H1 (cell line): ENCODE data around the gene QRICH2. TPM values are rescaled to one million over a fixed set of nuclear protein-coding genes. Genes with fewer than 3 reads are reported as not detected.

Experiments used
- CTCF ChIA-PET: fragments of 300-600 bp; sonication (Branson Sonifier 250); formaldehyde crosslinking; loops from one replicate; lab custom pipeline; 2021; ENCODE audit not compliant: partially characterized antibody; lab: Charles Lee
- POLR2A ChIA-PET: fragments of 300-600 bp; sonication (Branson Sonifier 250); formaldehyde crosslinking; loops from one replicate; lab custom pipeline; 2021; ENCODE audit warnings: inconsistent platforms; ENCODE audit not compliant: partially characterized antibody; lab: Charles Lee
- DNase-seq, 2 experiments: peaks; one replicate each; pipeline versions ENCODE4 v3.0.0 to v3.0.0-alpha.2; 2010 to 2022; ENCODE audit warnings: low spot score in 2 of 2, low read depth in 1 of 2, mixed read lengths in 1 of 2
- FAIRE-seq: peaks from 2 replicates; lab custom pipeline; 2011; peaks lifted over from hg19 to GRCh38; lab: Jason Lieb, UNC
- H2AFZ ChIP-seq: 2 replicates; pipeline ENCODE4 v1.8.1; 2012; ENCODE audit warnings: low read length, inconsistent platforms
- H2AK5ac ChIP-seq: 2 replicates; pipeline ENCODE4 v1.6.1; 2013; ENCODE audit warnings: low read depth, low read length
- H2BK120ac ChIP-seq: replicated peaks from 2 replicates; pipeline ENCODE3; 2013; ENCODE audit warnings: low read depth, low read length, inconsistent platforms
- H2BK12ac ChIP-seq: 2 replicates; pipeline ENCODE4 v1.6.1; 2013; ENCODE audit warnings: low read depth, low read length
- H2BK15ac ChIP-seq: 2 replicates; pipeline ENCODE4 v1.6.1; 2013; ENCODE audit warnings: low read length
- H2BK20ac ChIP-seq: 2 replicates; pipeline ENCODE4 v1.6.1; 2013; ENCODE audit warnings: low read length
- H2BK5ac ChIP-seq: 2 replicates; pipeline ENCODE4 v1.6.1; 2013; ENCODE audit warnings: low read depth, low read length
- H3K14ac ChIP-seq: 2 replicates; pipeline ENCODE4 v1.6.1; 2013; ENCODE audit warnings: inconsistent platforms; ENCODE audit not compliant: insufficient read length
- H3K18ac ChIP-seq: 2 replicates; pipeline ENCODE4 v1.6.1; 2013; ENCODE audit warnings: low read length; ENCODE audit errors: extremely low read depth
- H3K23ac ChIP-seq: 2 replicates; pipeline ENCODE4 v1.6.1; 2013; ENCODE audit warnings: inconsistent platforms; ENCODE audit not compliant: insufficient read length
- H3K23me2 ChIP-seq: 2 replicates; pipeline ENCODE4 v1.6.1; 2013; ENCODE audit warnings: low read depth, low read length
- H3K27ac ChIP-seq: 2 replicates; pipeline ENCODE4 v1.6.1; 2011; ENCODE audit warnings: low read depth, low read length, inconsistent platforms
- H3K27me3 ChIP-seq, 4 experiments: replicated peaks in 1 of 4; 1 replicate in 1 of 4; 2 replicates in 3 of 4; pipeline versions ENCODE4 v1.6.1 to v1.8.1; 2011 to 2013; ENCODE audit warnings: low read length in 3 of 4, mild to moderate bottlenecking in 3 of 4, inconsistent platforms in 2 of 4, mixed read lengths in 2 of 4, moderate library complexity in 1 of 4; ENCODE audit not compliant: control insufficient read depth in 3 of 4, insufficient read depth in 3 of 4; ENCODE audit errors: extremely low read depth in 1 of 4
- H3K36me3 ChIP-seq, 4 experiments: 2 replicates each; pipeline versions ENCODE4 v1.6.1 to v1.8.1; 2011 to 2013; ENCODE audit warnings: mild to moderate bottlenecking in 4 of 4, low read length in 3 of 4, moderate library complexity in 2 of 4, control low read depth in 1 of 4, inconsistent platforms in 1 of 4; ENCODE audit not compliant: insufficient read depth in 4 of 4, control insufficient read depth in 2 of 4
- H3K4ac ChIP-seq: replicated peaks from 2 replicates; pipeline ENCODE3; 2013; ENCODE audit warnings: low read length, low read depth, mixed read lengths, inconsistent platforms; ENCODE audit not compliant: insufficient read length
- H3K4me1 ChIP-seq, 4 experiments: replicated peaks in 1 of 4; 1 replicate in 1 of 4; 2 replicates in 3 of 4; pipeline versions ENCODE4 v1.6.1 to v1.8.1; 2011 to 2013; ENCODE audit warnings: low read length in 3 of 4, inconsistent platforms in 2 of 4, mixed read lengths in 1 of 4; ENCODE audit not compliant: insufficient read depth in 4 of 4, control insufficient read depth in 3 of 4
- H3K4me2 ChIP-seq, 2 experiments: 2 replicates each; pipeline versions ENCODE4 v1.6.1 to v1.8.1; 2011 to 2013; ENCODE audit warnings: low read depth in 2 of 2, low read length in 2 of 2, control low read depth in 1 of 2, inconsistent platforms in 1 of 2, mild to moderate bottlenecking in 1 of 2; ENCODE audit not compliant: insufficient read depth in 1 of 2
- H3K4me3 ChIP-seq, 4 experiments: fragments of 200-600, 300-600 bp in 1 of 4; sonication (generic), shearing (Covaris generic), sonication (Bioruptor Twin) in 1 of 4; 2 replicates each; pipeline versions ENCODE4 v1.5.1 to v1.8.1; 2011 to 2016; ENCODE audit warnings: low read length in 4 of 4, low read depth in 3 of 4, control low read depth in 2 of 4, inconsistent platforms in 2 of 4, mild to moderate bottlenecking in 2 of 4, mixed read lengths in 1 of 4, moderate library complexity in 1 of 4; ENCODE audit not compliant: insufficient read depth in 2 of 4; ENCODE audit errors: extremely low read depth in 1 of 4
- H3K56ac ChIP-seq: replicated peaks from 2 replicates; pipeline ENCODE3; 2013; ENCODE audit warnings: low read depth, mild to moderate bottlenecking, mixed read lengths, low read length, inconsistent platforms; ENCODE audit not compliant: insufficient read length
- H3K79me1 ChIP-seq: 2 replicates; pipeline ENCODE4 v1.6.1; 2013; ENCODE audit warnings: low read depth, low read length, control low read depth
- H3K79me2 ChIP-seq, 2 experiments: 2 replicates each; pipeline versions ENCODE4 v1.6.1 to v1.8.1; 2012 to 2013; ENCODE audit warnings: low read length in 2 of 2, mild to moderate bottlenecking in 2 of 2, inconsistent platforms in 1 of 2; ENCODE audit not compliant: insufficient read depth in 2 of 2, control insufficient read depth in 1 of 2
- H3K9ac ChIP-seq, 4 experiments: replicated peaks in 1 of 4; 1 replicate in 1 of 4; 2 replicates in 3 of 4; pipeline versions ENCODE4 v1.6.1 to v1.8.1; 2011 to 2013; ENCODE audit warnings: low read depth in 3 of 4, low read length in 3 of 4, control low read depth in 2 of 4, mild to moderate bottlenecking in 2 of 4, moderate library complexity in 2 of 4, inconsistent platforms in 1 of 4; ENCODE audit errors: extremely low read depth in 1 of 4
- H3K9me3 ChIP-seq, 2 experiments: 2 replicates each; pipeline versions ENCODE4 v1.6.1 to v1.8.1; 2012 to 2013; ENCODE audit warnings: mild to moderate bottlenecking in 2 of 2, moderate library complexity in 2 of 2, control low read depth in 1 of 2, inconsistent platforms in 1 of 2, low read depth in 1 of 2, low read length in 1 of 2, mixed read lengths in 1 of 2; ENCODE audit not compliant: insufficient read depth in 2 of 2
- H4K20me1 ChIP-seq, 2 experiments: replicated peaks in 1 of 2; 2 replicates each; pipeline versions ENCODE3 to v1.8.1; 2011 to 2013; ENCODE audit warnings: inconsistent platforms in 2 of 2, low read length in 2 of 2, mild to moderate bottlenecking in 1 of 2; ENCODE audit not compliant: insufficient read depth in 2 of 2, control insufficient read depth in 1 of 2
- H4K5ac ChIP-seq: 2 replicates; pipeline ENCODE4 v1.6.1; 2013; ENCODE audit warnings: low read length, low read depth, mixed read lengths, inconsistent platforms; ENCODE audit not compliant: insufficient read length
- H4K8ac ChIP-seq: 2 replicates; pipeline ENCODE4 v1.8.0; 2013; ENCODE audit warnings: mild to moderate bottlenecking, moderate library complexity, low read length, inconsistent platforms; ENCODE audit not compliant: insufficient read depth; ENCODE audit errors: extremely low read depth
- H4K91ac ChIP-seq: replicated peaks from 2 replicates; pipeline ENCODE3; 2013; ENCODE audit warnings: low read length, mixed read lengths, inconsistent platforms; ENCODE audit not compliant: insufficient read length
- ASH2L ChIP-seq: fragments of 200-600, 300-600 bp; sonication (generic); IDR thresholded peaks from one replicate; pipeline ENCODE4 v1.7.1; 2017; ENCODE audit warnings: low read length
- EP300 ChIP-seq, 2 experiments: IDR thresholded peaks; 1 replicate in 1 of 2; 2 replicates in 1 of 2; pipeline ENCODE4 v1.6.1; 2011 to 2012; ENCODE audit warnings: low read depth in 2 of 2, low read length in 2 of 2, mild to moderate bottlenecking in 2 of 2, borderline replicate concordance in 1 of 2, inconsistent platforms in 1 of 2, moderate library complexity in 1 of 2
- GABPA ChIP-seq: IDR thresholded peaks from 2 replicates; pipeline ENCODE4 v1.6.1; 2011; ENCODE audit warnings: mild to moderate bottlenecking, low read length, moderate library complexity, borderline replicate concordance; ENCODE audit not compliant: insufficient read depth
- MAFK ChIP-seq: IDR thresholded peaks from 2 replicates; pipeline ENCODE4 v1.6.1; 2012; ENCODE audit warnings: low read depth, mild to moderate bottlenecking, improper control_type of control experiment, low read length
- POLR2A ChIP-seq, 2 experiments: IDR thresholded peaks; 1 replicate in 1 of 2; 2 replicates in 1 of 2; pipeline ENCODE4 v1.6.1; 2011; ENCODE audit warnings: low read depth in 2 of 2, low read length in 2 of 2, mild to moderate bottlenecking in 2 of 2; ENCODE audit errors: control extremely low read depth in 1 of 2
- RNF2 ChIP-seq: fragments of 200-900, 300-1000 bp; sonication (generic); IDR thresholded peaks from 2 replicates; pipeline ENCODE4 v1.7.1; 2016; ENCODE audit warnings: borderline replicate concordance, low read depth, mild to moderate bottlenecking, antibody characterized with exemption, low read length; ENCODE audit not compliant: poor library complexity, severe bottlenecking; ENCODE audit errors: missing control alignments
- RXRA ChIP-seq: IDR thresholded peaks from 2 replicates; pipeline ENCODE4 v1.6.1; 2011; ENCODE audit warnings: low read depth, mild to moderate bottlenecking, low read length, moderate library complexity; ENCODE audit not compliant: insufficient read depth
- SAP30 ChIP-seq: fragments of 300-600 bp; sonication (generic); IDR thresholded peaks from 2 replicates; pipeline ENCODE4 v1.7.1; 2012; ENCODE audit warnings: low read length, moderate library complexity, mild to moderate bottlenecking, inconsistent platforms; ENCODE audit not compliant: insufficient read depth, insufficient replicate concordance
- SIN3A ChIP-seq, 2 experiments: IDR thresholded peaks in 1 of 2; conservative IDR thresholded peaks in 1 of 2; 2 replicates each; pipeline ENCODE4 v1.6.1; 2011 to 2012; ENCODE audit warnings: low read length in 2 of 2, improper control_type of control experiment in 1 of 2, low read depth in 1 of 2, mild to moderate bottlenecking in 1 of 2
- SUZ12 ChIP-seq: fragments of 200-600 bp; sonication (generic); IDR thresholded peaks from 2 replicates; pipeline ENCODE4 v1.6.1; 2012; ENCODE audit warnings: mild to moderate bottlenecking, inconsistent platforms, low read length, moderate library complexity, mixed read lengths
- TAF7 ChIP-seq: optimal IDR thresholded peaks from 2 replicates; pipeline ENCODE3; 2011; ENCODE audit warnings: low read depth, mild to moderate bottlenecking, inconsistent platforms, low read length, moderate library complexity, borderline replicate concordance
- TEAD4 ChIP-seq: IDR thresholded peaks from 2 replicates; pipeline ENCODE4 v1.6.1; 2012; ENCODE audit warnings: low read depth, low read length, inconsistent platforms, mixed read lengths
- WGBS, 2 experiments: shearing (Covaris generic) in 1 of 2; methylation state at CpG; one replicate each; pipeline versions ENCODE4 v1.1.6 to v1.1.7; 2013 to 2015; ENCODE audit warnings: low lambda C conversion rate in 2 of 2, mixed read lengths in 2 of 2, inconsistent platforms in 1 of 2, low coverage in 1 of 2, missing lambda C conversion rate in 1 of 2; ENCODE audit not compliant: insufficient replicate concordance in 2 of 2, insufficient coverage in 1 of 2, insufficient read length in 1 of 2; ENCODE audit errors: extremely low coverage in 1 of 2, missing lambda C conversion rate in 1 of 2; 5-methylcytosine and 5-hydroxymethylcytosine counted together
- polyA plus RNA-seq, 7 experiments: library from polyadenylated mRNA; depleted of rRNA in 3 of 7; stranded (reverse) in 5 of 7; unstranded in 2 of 7; fragments of >200 nt in 5 of 7; fragments of 200-250 nt in 2 of 7; gene quantifications; 1 replicate in 5 of 7; 2 replicates in 1 of 7; 4 replicates in 1 of 7; pipeline versions ENCODE4 v1.2.1 to v1.2.3, GENCODE V29; 2011 to 2013; ENCODE audit warnings: missing spikeins in 2 of 7, mixed read lengths in 2 of 7
- total RNA-seq: library from RNA; stranded (reverse); fragmentation: NEBNext Ultra II Directional; extraction: Animal tissue kit (Norgen Biotek cat#: 25700); gene quantifications from 2 replicates; pipeline ENCODE4 v1.2.1, GENCODE V29; 2021

The QRICH2 gene
- total and polyA plus RNA-seq, 2 of the 8 experiments (the other 6 are each of a cell fraction or from before 2014, with no cell fraction given): 2.8 to 3.8 TPM

GRCh38 chr17:76241691-76242255 lies 66.3 kb downstream of the QRICH2 start:
- peak overlapping the region; percentile 72; the same call in 1 of the 2 replicates for H2BK15ac ChIP-seq
- H2BK120ac ChIP-seq: no peak overlapping the region
- H3K4ac ChIP-seq: no peak overlapping the region
- H3K79me1 ChIP-seq: no peaks in the 10 kb centered on the region
- no peak overlapping the region for H4K5ac ChIP-seq
- H4K20me1 ChIP-seq: no peaks in the 10 kb centered on the region
- FAIRE-seq (no peak), DNase-seq (no peak)
- no peak overlapping the region for H2AFZ ChIP-seq
- H2BK12ac ChIP-seq: 0 out of 2 replicates have a peak overlapping the region, but pooled peaks have one; percentile 60
- no peak overlapping the region for H3K56ac ChIP-seq
- H3K4me3 ChIP-seq: no peak overlapping the region
- H3K9ac ChIP-seq: no peak overlapping the region
- no peaks in the 10 kb centered on the region for H3K36me3 ChIP-seq
- H4K91ac ChIP-seq: no peak overlapping the region
- peak overlapping the region in 1 of 2 experiments; percentile 68; a peak in 2 of 4 replicates for H3K4me2 ChIP-seq
- H3K79me2 ChIP-seq: no peaks in the 10 kb centered on the region
- H3K27ac ChIP-seq: no peak overlapping the region
- H3K18ac ChIP-seq: no peak overlapping the region; the same call in 1 of the 2 replicates
- peaks cover 11% of the 10 kb centered on the region for H3K23me2 ChIP-seq
- no peak overlapping the region for H3K23ac ChIP-seq
- H4K8ac ChIP-seq: no peak overlapping the region
- peaks cover 5 to 42% (median 31%) of the 10 kb centered on the region in 4 experiments for H3K27me3 ChIP-seq
- H2AK5ac ChIP-seq: peak overlapping the region; percentile 65; the same call in 1 of the 2 replicates
- ChIA-PET CTCF (interaction anchor here (0.6 to 4.1 kb wide), 5 partner anchors 12 to 109 kb away, joined by 3 to 18 read pairs (median 3); no protein-coding TSS in a partner anchor), POLR2A (interaction anchor here (0.7 to 1.7 kb wide), 10 partner anchors 12 to 119 kb away, joined by 3 to 7 read pairs (median 4); no protein-coding TSS in a partner anchor)
- no peak overlapping the region for H2BK20ac ChIP-seq
- 92% methylated on average over 15 of the region's 15 CpGs; no CpG with 5 or more reads in 1 of the 2 experiments for WGBS, 2 experiments
- H3K9me3 ChIP-seq: no peaks in the 10 kb centered on the region
- no peak overlapping the region for H3K14ac ChIP-seq
- no peak overlapping the region for H2BK5ac ChIP-seq
- peaks cover 0 to 9% (median 5%) of the 10 kb centered on the region in 4 experiments; a peak in 6 of 7 replicates for H3K4me1 ChIP-seq
- no peak for TF ChIP-seq GABPA
- TF ChIP-seq SAP30: no peak
- TF ChIP-seq ASH2L: no peak
- no peak for TF ChIP-seq SIN3A (conservative IDR thresholded peaks at IDR 0.05 in 1 of 2, IDR thresholded peaks at IDR 0.05 in 1 of 2; ENCODE audit: low read depth in 1 of 2, low read length in 2 of 2)
- TF ChIP-seq TEAD4: no peak
- TF ChIP-seq RNF2: no peak
- no peak for TF ChIP-seq POLR2A (IDR thresholded peaks at IDR 0.05; ENCODE audit: control extremely low read depth in 1 of 2, low read depth in 2 of 2, low read length in 2 of 2)
- TF ChIP-seq EP300 (IDR thresholded peaks at IDR 0.05; ENCODE audit: borderline replicate concordance in 1 of 2, low read depth in 2 of 2, low read length in 2 of 2): no peak
- TF ChIP-seq TAF7: no peak
- no peak for TF ChIP-seq SUZ12
- TF ChIP-seq RXRA: no peak
- no peak for TF ChIP-seq MAFK
